NCI-H128 (cell line): ENCODE data around the gene TBL1X.
A peak's percentile ranks its signal among the peaks of the same experiment; 100 is the strongest.

Experiments
- DNase-seq: peaks from one replicate; lab custom pipeline; 2025; ENCODE audit not compliant: unreplicated experiment; lab: John Stamatoyannopoulos, UW

TBL1X gene

GRCh38 chrX:9494771-9495170, 29.9 kb downstream of the TBL1X start:
- no peak for DNase-seq

- no peak for DNase-seq
Observed at GRCh38 chrX:9495496-9495895, 30.6 kb downstream of the TBL1X start.

GRCh38 chrX:9498236-9498635, 33.4 kb downstream of the TBL1X start:
- DNase-seq: no peak

- DNase-seq: no peak
Observed at GRCh38 chrX:9500584-9500983, 35.7 kb downstream of the TBL1X start.

- DNase-seq: no peak
Observed at GRCh38 chrX:9501362-9501761, 36.5 kb downstream of the TBL1X start.

GRCh38 chrX:9503261-9503660, 38.4 kb downstream of the TBL1X start:
- no peak for DNase-seq

GRCh38 chrX:9510366-9510765, 45.5 kb downstream of the TBL1X start:
- DNase-seq: no peak

GRCh38 chrX:9510980-9511379, 46.1 kb downstream of the TBL1X start:
- DNase-seq: no peak

GRCh38 chrX:9515489-9515888, 50.6 kb downstream of the TBL1X start:
- DNase-seq: no peak

GRCh38 chrX:9515973-9516538, 51.2 kb downstream of the TBL1X start:
- DNase-seq: no peak

- DNase-seq: no peak
Observed at GRCh38 chrX:9516635-9517034, 51.8 kb downstream of the TBL1X start.

- no peak for DNase-seq
Observed at GRCh38 chrX:9518051-9518450, 53.2 kb downstream of the TBL1X start.

- DNase-seq: no peak
Observed at GRCh38 chrX:9518889-9519288, 54.0 kb downstream of the TBL1X start.

- DNase-seq: no peak
Observed at GRCh38 chrX:9519546-9520216, 54.8 kb downstream of the TBL1X start.

GRCh38 chrX:9520217-9520590, 55.3 kb downstream of the TBL1X start:
- no peak for DNase-seq

GRCh38 chrX:9522378-9523155, 57.7 kb downstream of the TBL1X start:
- DNase-seq: no peak

GRCh38 chrX:9525511-9526248, 60.8 kb downstream of the TBL1X start:
- no peak for DNase-seq

- DNase-seq: no peak
Observed at GRCh38 chrX:9526965-9527364, 62.1 kb downstream of the TBL1X start.

- DNase-seq: no peak
Observed at GRCh38 chrX:9528498-9528897, 63.6 kb downstream of the TBL1X start.

- DNase-seq: no peak
Observed at GRCh38 chrX:9529223-9529622, 64.4 kb downstream of the TBL1X start.

GRCh38 chrX:9530848-9531274, 66.0 kb downstream of the TBL1X start:
- DNase-seq: peak; percentile 30

- DNase-seq: no peak
Observed at GRCh38 chrX:9532349-9532748, 67.5 kb downstream of the TBL1X start.
